HEK293 (cell line): ENCODE results near the gene MTG1.

ENCODE experiments used
- CTCF ChIA-PET: fragments of 350-600 bp; formaldehyde crosslinking; extraction: SDS; loops from one replicate; lab custom pipeline; 2021; ENCODE audit warnings: antibody characterized with exemption; lab: Yijun Ruan, JAX
- POLR2A ChIA-PET: fragments of 300-600 bp; formaldehyde crosslinking; extraction: SDS; loops from one replicate; lab custom pipeline; 2020; ENCODE audit warnings: antibody characterized with exemption, inconsistent platforms; lab: Yijun Ruan, JAX
- H3K27ac ChIP-seq: fragments of 200-500 bp; sonication (Bioruptor generic); 2 replicates; pipeline ENCODE4 v1.5.1; 2014; ENCODE audit warnings: low read depth, low read length, control low read depth, inconsistent platforms; ENCODE audit errors: extremely low read depth
- H3K36me3 ChIP-seq, 2 experiments: fragments of 200-500 bp in 1 of 2; sonication (Bioruptor generic) in 1 of 2; 1 replicate in 1 of 2; 2 replicates in 1 of 2; pipeline ENCODE4 v1.5.1; 2014 to 2017; ENCODE audit warnings: inconsistent platforms in 2 of 2, low read length in 2 of 2; ENCODE audit not compliant: control insufficient read depth in 2 of 2, insufficient read depth in 1 of 2
- H3K4me1 ChIP-seq: fragments of 200-500 bp; sonication (Bioruptor generic); 2 replicates; pipeline ENCODE4 v1.5.1; 2014; ENCODE audit warnings: mild to moderate bottlenecking, low read length, inconsistent platforms; ENCODE audit not compliant: control insufficient read depth, insufficient read depth
- H3K4me3 ChIP-seq: 2 replicates; pipeline ENCODE4 v1.5.1; 2011; ENCODE audit warnings: low read depth, mild to moderate bottlenecking, control low read depth, low read length, moderate library complexity
- H3K9me3 ChIP-seq: fragments of 200-500 bp; sonication (Bioruptor generic); 2 replicates; pipeline ENCODE4 v1.5.1; 2014; ENCODE audit warnings: low read depth, low read length, inconsistent platforms; ENCODE audit not compliant: control insufficient read depth, insufficient read depth
- EGR2 ChIP-seq: fragments of 450-650 bp; formaldehyde crosslinking; IDR thresholded peaks from 2 replicates; pipeline ENCODE4 v1.5.1; 2016; ENCODE audit warnings: low read depth, missing biosample characterization, missing genetic modification characterization
- ELK4 ChIP-seq: IDR thresholded peaks from 2 replicates; pipeline ENCODE4 v1.6.1; 2011; ENCODE audit warnings: mild to moderate bottlenecking, low read depth, low read length, borderline replicate concordance
- FEZF1 ChIP-seq: fragments of 450-650 bp; formaldehyde crosslinking; IDR thresholded peaks from 2 replicates; pipeline ENCODE4 v1.5.1; 2016; ENCODE audit warnings: missing biosample characterization, missing genetic modification characterization
- KLF9 ChIP-seq: fragments of 450-650 bp; formaldehyde crosslinking; IDR thresholded peaks from 2 replicates; pipeline ENCODE4 v1.5.1; 2016; ENCODE audit warnings: missing biosample characterization, missing genetic modification characterization, low read depth
- OSR2 ChIP-seq: fragments of 450-650 bp; formaldehyde crosslinking; IDR thresholded peaks from 2 replicates; pipeline ENCODE4 v1.5.1; 2016; ENCODE audit warnings: missing biosample characterization, missing genetic modification characterization
- PRDM1 ChIP-seq: fragments of 450-650 bp; formaldehyde crosslinking; IDR thresholded peaks from 2 replicates; pipeline ENCODE4; 2016; ENCODE audit warnings: missing biosample characterization, missing genetic modification characterization
- REST ChIP-seq: fragments of 450-650 bp; formaldehyde crosslinking; IDR thresholded peaks from 2 replicates; pipeline ENCODE4 v1.5.1; 2016; ENCODE audit warnings: missing biosample characterization, missing genetic modification characterization
- ZBTB20 ChIP-seq: fragments of 450-650 bp; formaldehyde crosslinking; IDR thresholded peaks from 2 replicates; pipeline ENCODE4 v1.5.1; 2016; ENCODE audit warnings: missing biosample characterization, missing genetic modification characterization
- ZNF114 ChIP-seq: fragments of 450-650 bp; formaldehyde crosslinking; IDR thresholded peaks from 2 replicates; pipeline ENCODE4 v1.5.0; 2017; ENCODE audit warnings: missing biosample characterization, missing genetic modification characterization
- ZNF121 ChIP-seq: fragments of 450-650 bp; formaldehyde crosslinking; IDR thresholded peaks from 2 replicates; pipeline ENCODE4 v1.5.1; 2016; ENCODE audit warnings: missing biosample characterization, missing genetic modification characterization
- ZNF302 ChIP-seq: fragments of 450-650 bp; formaldehyde crosslinking; IDR thresholded peaks from 2 replicates; pipeline ENCODE4 v1.5.1; 2016; ENCODE audit warnings: missing biosample characterization, missing genetic modification characterization, low read depth
- ZNF394 ChIP-seq: fragments of 450-650 bp; formaldehyde crosslinking; IDR thresholded peaks from 2 replicates; pipeline ENCODE4 v1.5.1; 2016; ENCODE audit warnings: missing biosample characterization, missing genetic modification characterization, mild to moderate bottlenecking, moderate library complexity, borderline replicate concordance
- ZNF404 ChIP-seq: fragments of 450-650 bp; formaldehyde crosslinking; IDR thresholded peaks from 2 replicates; pipeline ENCODE4 v1.5.1; 2017; ENCODE audit warnings: missing biosample characterization, missing genetic modification characterization
- ZNF433 ChIP-seq: fragments of 450-650 bp; formaldehyde crosslinking; IDR thresholded peaks from 2 replicates; pipeline ENCODE4 v1.5.1; 2016; ENCODE audit warnings: missing biosample characterization, missing genetic modification characterization, low read depth
- ZNF510 ChIP-seq: fragments of 450-650 bp; formaldehyde crosslinking; IDR thresholded peaks from 2 replicates; pipeline ENCODE4 v1.5.1; 2018; ENCODE audit warnings: mild to moderate bottlenecking, missing genetic modification characterization, missing biosample characterization; ENCODE audit not compliant: insufficient replicate concordance
- ZNF549 ChIP-seq: fragments of 450-650 bp; IDR thresholded peaks from 2 replicates; pipeline ENCODE4 v1.5.1; 2018; ENCODE audit warnings: missing biosample characterization, missing genetic modification characterization, mild to moderate bottlenecking, inconsistent platforms, moderate library complexity
- ZNF555 ChIP-seq: fragments of 450-650 bp; formaldehyde crosslinking; conservative IDR thresholded peaks from 2 replicates; pipeline ENCODE4 v1.5.1; 2017; ENCODE audit warnings: missing biosample characterization, mild to moderate bottlenecking, missing genetic modification characterization, inconsistent platforms
- ZNF629 ChIP-seq: fragments of 450-650 bp; formaldehyde crosslinking; IDR thresholded peaks from 2 replicates; pipeline ENCODE4 v1.5.1; 2017; ENCODE audit warnings: missing biosample characterization, missing genetic modification characterization
- ZNF654 ChIP-seq: fragments of 450-650 bp; formaldehyde crosslinking; IDR thresholded peaks from 2 replicates; pipeline ENCODE4 v1.5.1; 2016; ENCODE audit warnings: low read depth, missing biosample characterization, missing genetic modification characterization
- ZNF664 ChIP-seq: fragments of 450-650 bp; formaldehyde crosslinking; IDR thresholded peaks from 2 replicates; pipeline ENCODE4 v1.5.1; 2016; ENCODE audit warnings: missing biosample characterization, missing genetic modification characterization
- ZNF791 ChIP-seq: fragments of 450-650 bp; formaldehyde crosslinking; IDR thresholded peaks from 2 replicates; pipeline ENCODE4 v1.5.1; 2016; ENCODE audit warnings: missing biosample characterization, missing genetic modification characterization
- ZSCAN16 ChIP-seq: fragments of 450-650 bp; formaldehyde crosslinking; IDR thresholded peaks from 2 replicates; pipeline ENCODE4 v1.5.1; 2016; ENCODE audit warnings: missing biosample characterization, missing genetic modification characterization
- TF ChIP-seq, protein P1 (sequence below): fragments of 450-650 bp; formaldehyde crosslinking; IDR thresholded peaks from 2 replicates; pipeline ENCODE4 v1.5.1; 2016; ENCODE audit warnings: missing biosample characterization, missing genetic modification characterization
- TF ChIP-seq, protein P2 (sequence below): fragments of 450-650 bp; formaldehyde crosslinking; IDR thresholded peaks from 2 replicates; pipeline ENCODE4 v1.5.1; 2016; ENCODE audit warnings: missing biosample characterization, missing genetic modification characterization
- TF ChIP-seq, protein P3 (sequence below): fragments of 450-650 bp; formaldehyde crosslinking; IDR thresholded peaks from 2 replicates; pipeline ENCODE4 v1.5.1; 2016; ENCODE audit warnings: missing biosample characterization, missing genetic modification characterization

The MTG1 gene

DNA sequence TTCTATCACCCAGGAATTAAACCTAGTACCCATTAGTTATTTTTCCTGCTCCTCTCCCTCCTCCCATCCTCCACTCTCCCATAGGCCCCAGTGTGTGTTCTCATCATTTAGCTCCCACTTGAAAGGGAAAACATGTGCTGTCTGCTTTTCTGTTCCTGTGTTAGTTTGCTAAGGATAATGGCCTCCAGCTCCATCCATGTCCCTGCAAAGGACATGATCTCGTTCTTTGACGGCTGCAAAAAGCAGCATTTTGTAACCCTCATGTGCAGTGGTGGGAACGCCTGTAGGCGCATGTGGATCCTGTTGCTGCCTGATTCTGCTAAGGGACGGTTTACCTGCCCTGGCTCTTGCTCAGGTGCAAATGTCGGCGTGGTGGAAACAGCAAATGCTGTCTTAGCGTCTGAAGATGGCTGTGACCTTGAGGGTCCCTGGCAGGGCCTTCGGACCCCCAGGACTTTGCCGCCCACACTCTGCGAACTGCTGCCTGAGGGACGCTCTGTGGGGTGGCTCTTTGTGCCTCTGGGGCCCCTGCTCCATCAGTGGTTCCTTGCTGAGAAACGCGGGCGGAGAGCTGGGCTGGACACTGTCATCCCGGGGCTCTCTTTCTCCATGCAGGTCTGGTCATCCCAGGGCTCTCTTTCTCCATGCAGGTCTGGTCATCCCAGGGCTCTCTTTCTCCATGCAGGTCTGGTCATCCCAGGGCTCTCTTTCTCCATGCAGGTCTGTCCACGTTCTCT, 5.6 kb upstream of the MTG1 start:
- ChIA-PET CTCF (interaction anchor here (2.6 kb wide), 1 partner anchor 59 kb away, joined by 12 read pairs; no protein-coding TSS in a partner anchor), POLR2A (interaction anchor here (0.6 to 1.2 kb wide), 3 partner anchors 10 to 15 kb away, joined by 3 read pairs; partner anchors contain the start of gene ECHS1)
- Histone ChIP-seq H3K27ac (no peak overlapping the region), H3K36me3 (peaks cover 0 to 7% of the 10 kb centered on the region in 2 experiments; a peak in 1 of 3 replicates), H3K9me3 (no peaks in the 10 kb centered on the region), H3K4me1 (0 out of 2 replicates have a peak, but pooled peaks cover 2% of the 10 kb centered on the region), H3K4me3 (no peak overlapping the region)
- TF ChIP-seq ZNF555 (tag by site-specific recombination) (no peak), EGR2 (tag by site-specific recombination) (no peak), ZNF394 (tag by site-specific recombination) (no peak), ZNF664 (tag by site-specific recombination) (no peak), ZNF791 (tag by site-specific recombination) (no peak), ZBTB20 (tag by site-specific recombination) (no peak), FEZF1 (tag by site-specific recombination) (no peak), ZSCAN16 (tag by site-specific recombination) (no peak), ZNF302 (no peak), ZNF654 (no peak), ZNF629 (0 out of 2 replicates have a peak, but pooled peaks have one; percentile 15), ZNF121 (tag by site-specific recombination) (no peak), REST (no peak), OSR2 (tag by site-specific recombination) (no peak), ZNF510 (tag by site-specific recombination) (no peak), ZNF433 (no peak), PRDM1 (tag by site-specific recombination) (no peak), ZNF114 (tag by site-specific recombination) (no peak), ZNF404 (no peak), ELK4 (no peak), ZNF549 (tag by site-specific recombination) (no peak), KLF9 (no peak)
- TF ChIP-seq, protein P1, sequence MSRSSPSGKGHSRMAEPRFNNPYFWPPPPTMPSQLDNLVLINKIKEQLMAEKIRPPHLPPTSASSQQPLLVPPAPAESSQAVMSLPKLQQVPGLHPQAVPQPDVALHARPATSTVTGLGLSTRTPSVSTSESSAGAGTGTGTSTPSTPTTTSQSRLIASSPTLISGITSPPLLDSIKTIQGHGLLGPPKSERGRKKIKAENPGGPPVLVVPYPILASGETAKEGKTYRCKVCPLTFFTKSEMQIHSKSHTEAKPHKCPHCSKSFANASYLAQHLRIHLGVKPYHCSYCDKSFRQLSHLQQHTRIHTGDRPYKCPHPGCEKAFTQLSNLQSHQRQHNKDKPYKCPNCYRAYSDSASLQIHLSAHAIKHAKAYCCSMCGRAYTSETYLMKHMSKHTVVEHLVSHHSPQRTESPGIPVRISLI (tag by site-specific recombination), result no peak
- TF ChIP-seq, protein P2, sequence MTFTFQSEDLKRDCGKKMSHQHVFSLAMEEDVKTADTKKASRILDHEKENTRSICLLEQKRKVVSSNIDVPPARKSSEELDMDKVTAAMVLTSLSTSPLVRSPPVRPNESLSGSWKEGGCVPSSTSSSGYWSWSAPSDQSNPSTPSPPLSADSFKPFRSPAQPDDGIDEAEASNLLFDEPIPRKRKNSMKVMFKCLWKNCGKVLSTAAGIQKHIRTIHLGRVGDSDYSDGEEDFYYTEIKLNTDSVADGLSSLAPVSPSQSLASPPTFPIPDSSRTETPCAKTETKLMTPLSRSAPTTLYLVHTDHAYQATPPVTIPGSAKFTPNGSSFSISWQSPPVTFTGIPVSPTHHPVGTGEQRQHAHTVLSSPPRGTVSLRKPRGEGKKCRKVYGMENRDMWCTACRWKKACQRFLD (tag by site-specific recombination), result no peak
- TF ChIP-seq, protein P3, sequence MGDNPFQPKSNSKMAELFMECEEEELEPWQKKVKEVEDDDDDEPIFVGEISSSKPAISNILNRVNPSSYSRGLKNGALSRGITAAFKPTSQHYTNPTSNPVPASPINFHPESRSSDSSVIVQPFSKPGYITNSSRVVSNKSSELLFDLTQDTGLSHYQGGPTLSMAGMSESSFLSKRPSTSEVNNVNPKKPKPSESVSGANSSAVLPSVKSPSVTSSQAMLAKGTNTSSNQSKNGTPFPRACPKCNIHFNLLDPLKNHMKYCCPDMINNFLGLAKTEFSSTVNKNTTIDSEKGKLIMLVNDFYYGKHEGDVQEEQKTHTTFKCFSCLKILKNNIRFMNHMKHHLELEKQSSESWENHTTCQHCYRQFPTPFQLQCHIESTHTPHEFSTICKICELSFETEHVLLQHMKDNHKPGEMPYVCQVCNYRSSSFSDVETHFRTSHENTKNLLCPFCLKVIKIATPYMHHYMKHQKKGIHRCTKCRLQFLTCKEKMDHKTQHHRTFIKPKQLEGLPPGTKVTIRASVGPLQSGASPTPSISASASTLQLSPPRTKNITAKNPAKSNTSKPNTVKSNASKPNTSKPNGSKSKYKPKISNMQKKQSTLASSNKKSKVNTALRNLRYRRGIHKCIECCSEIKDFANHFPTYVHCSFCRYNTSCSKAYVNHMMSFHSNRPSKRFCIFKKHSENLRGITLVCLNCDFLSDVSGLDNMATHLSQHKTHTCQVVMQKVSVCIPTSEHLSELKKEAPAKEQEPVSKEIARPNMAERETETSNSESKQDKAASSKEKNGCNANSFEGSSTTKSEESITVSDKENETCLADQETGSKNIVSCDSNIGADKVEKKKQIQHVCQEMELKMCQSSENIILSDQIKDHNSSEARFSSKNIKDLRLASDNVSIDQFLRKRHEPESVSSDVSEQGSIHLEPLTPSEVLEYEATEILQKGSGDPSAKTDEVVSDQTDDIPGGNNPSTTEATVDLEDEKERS (tag by site-specific recombination), result no peak
